GM15510 (cell line): Measurements from ENCODE around the gene TUBGCP6.

Experiments used
- POLR2A ChIP-seq: IDR thresholded peaks from 3 replicates; pipeline ENCODE4 v1.6.1; 2011; ENCODE audit warnings: borderline replicate concordance; ENCODE audit not compliant: insufficient read length; ENCODE audit errors: extremely low read depth

TUBGCP6 gene

GRCh38 chr22:50218996-50219727 lies 25.7 kb downstream of the TUBGCP6 start:
- no peak for TF ChIP-seq POLR2A

DNA sequence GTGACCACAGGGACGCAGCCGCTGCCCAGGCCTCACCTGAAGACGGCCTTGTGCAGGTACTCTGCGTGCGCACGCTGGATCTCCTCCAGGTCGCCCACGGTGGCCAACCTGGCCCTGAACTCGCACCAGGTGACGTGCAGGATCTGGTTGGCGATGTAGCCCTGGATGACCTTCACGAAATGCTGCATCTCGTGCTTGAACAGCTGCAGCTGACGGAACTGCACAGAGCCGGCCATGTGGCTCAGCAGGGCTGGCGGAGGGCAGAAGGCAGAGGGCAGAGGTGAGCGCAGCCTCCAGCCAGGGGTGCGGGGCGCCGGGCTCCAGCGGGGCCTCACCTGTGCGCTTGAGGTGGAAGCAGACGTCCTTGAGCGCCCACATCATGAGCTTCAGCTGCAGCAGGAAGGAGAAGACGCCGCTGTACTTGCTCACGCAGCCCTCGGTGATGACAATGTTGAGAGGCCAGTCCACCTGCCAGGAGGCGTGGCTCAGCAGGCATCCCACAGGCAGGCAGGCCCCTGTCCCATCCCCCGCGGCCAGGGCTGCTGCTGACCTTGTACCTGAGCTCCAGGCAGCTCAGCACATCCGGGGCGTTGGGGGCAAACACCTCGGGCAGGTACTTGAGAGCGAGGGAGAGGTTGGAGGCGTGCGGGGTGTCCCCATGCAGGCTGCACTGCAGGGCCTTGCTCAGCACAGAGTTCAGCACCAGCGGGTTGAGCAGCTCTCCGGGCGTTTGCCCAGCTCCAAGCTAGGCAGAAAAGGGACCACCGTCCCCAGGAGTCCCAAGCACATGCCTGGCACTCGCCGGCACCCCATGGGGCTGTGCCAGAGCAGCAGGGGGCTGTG lies 26.4 kb downstream of the TUBGCP6 start:
- TF ChIP-seq POLR2A: no peak

GRCh38 chr22:50217543-50218152 lies 27.2 kb downstream of the TUBGCP6 start:
- no peak for TF ChIP-seq POLR2A

GRCh38 chr22:50216684-50217520 lies 27.9 kb downstream of the TUBGCP6 start:
- TF ChIP-seq POLR2A: no peak

- no peak for TF ChIP-seq POLR2A
These were observed 28.7 kb downstream of the TUBGCP6 start for GRCh38 chr22:50216055-50216683.

DNA sequence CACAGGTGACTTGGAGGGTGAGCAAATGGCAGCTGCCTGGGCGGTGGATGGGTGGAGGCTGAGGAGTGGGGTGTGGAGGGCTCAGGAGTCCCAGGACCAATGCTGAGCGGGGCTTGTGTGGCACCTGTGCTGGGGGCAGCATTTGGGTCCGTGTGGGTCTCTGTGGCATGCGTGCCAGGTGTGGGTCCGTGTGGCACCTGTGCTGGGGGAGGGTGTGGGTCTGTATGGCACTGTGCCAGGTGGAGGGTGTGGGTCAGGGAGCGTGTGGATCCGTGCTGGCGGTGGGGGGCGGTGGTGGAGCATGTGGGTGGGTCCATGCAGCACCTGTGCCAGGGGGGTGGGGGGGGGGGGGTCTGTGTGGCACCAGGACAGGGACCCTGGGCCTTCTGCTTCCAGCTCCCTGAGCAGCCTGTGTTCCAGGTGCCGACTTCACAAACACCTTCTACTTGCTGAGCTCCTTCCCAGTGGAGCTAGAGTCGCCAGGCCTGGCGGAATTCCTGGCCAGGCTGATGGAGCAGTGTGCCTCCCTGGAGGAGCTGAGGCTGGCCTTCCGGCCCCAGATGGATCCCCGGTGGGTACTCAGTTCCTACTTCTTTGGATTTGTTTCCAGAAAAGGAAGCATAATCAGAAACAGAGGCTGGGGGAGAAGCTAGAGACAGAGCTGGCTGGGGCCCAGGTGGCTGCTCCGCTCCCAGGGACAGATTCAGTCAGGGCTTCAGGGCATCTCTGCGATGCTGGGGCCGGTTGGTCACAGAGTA lies 29.3 kb downstream of the TUBGCP6 start:
- no peak for TF ChIP-seq POLR2A

DNA sequence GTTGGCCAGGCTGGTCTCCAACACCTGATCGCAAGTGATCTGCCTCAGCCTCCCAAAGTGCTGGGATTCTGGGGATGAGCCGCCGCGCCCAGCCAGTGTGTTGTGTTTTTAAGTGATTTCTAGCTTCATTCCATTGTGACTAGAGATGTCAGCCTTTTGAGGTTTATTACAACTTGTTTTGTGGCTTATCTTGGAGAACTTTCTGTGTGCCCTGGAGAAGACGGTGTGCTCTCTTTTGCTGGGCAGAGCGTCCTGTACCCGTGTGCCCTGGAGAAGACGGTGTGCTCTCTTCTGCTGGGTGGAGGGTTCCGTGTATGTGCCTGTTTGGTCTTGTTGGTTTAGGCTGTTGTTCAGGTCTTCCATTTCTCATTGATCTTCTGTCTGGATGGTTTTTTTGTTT lies 31.6 kb downstream of the TUBGCP6 start:
- no peak for TF ChIP-seq POLR2A

DNA sequence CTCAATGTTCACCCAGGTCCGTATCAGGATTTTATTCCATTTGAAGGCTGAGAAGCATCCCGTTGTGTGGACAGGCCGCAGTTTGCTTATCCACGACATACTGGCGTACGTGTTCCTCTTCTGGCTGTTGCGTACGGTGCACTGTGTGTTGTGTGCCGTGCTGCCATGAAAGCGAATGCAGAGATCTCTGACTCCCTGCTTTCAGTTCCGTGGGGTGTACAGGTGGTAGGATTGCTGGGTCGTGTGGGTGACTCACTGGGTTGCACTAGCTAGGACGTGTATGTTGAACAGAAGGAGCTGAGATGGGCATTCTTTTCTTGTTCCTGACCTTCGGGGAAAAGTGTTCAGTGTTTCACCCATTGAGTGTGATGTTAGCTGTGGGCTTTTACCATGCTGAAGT lies 33.7 kb downstream of the TUBGCP6 start:
- TF ChIP-seq POLR2A: no peak

- TF ChIP-seq POLR2A: no peak
These were observed 34.3 kb downstream of the TUBGCP6 start for GRCh38 chr22:50210378-50211139.

DNA sequence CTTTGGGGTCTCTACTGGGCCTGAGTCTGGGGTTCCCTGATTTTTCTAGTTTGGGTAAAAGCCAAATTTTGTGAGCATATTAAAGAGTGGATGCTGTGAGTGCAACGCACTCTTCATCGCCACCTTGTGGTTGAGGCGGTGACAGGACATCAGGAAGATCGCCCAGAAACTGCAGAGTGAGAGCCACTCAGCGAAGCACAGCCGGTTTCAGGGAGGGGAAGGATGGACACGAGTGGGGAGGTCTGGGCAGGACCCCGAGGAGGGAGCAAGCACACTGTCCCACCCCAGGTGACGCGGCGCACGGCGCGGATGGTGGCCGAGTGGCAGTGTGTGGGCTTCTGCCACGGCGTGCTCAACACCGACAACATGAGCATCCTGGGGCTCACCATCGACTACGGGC lies 34.9 kb downstream of the TUBGCP6 start:
- no peak for TF ChIP-seq POLR2A

DNA sequence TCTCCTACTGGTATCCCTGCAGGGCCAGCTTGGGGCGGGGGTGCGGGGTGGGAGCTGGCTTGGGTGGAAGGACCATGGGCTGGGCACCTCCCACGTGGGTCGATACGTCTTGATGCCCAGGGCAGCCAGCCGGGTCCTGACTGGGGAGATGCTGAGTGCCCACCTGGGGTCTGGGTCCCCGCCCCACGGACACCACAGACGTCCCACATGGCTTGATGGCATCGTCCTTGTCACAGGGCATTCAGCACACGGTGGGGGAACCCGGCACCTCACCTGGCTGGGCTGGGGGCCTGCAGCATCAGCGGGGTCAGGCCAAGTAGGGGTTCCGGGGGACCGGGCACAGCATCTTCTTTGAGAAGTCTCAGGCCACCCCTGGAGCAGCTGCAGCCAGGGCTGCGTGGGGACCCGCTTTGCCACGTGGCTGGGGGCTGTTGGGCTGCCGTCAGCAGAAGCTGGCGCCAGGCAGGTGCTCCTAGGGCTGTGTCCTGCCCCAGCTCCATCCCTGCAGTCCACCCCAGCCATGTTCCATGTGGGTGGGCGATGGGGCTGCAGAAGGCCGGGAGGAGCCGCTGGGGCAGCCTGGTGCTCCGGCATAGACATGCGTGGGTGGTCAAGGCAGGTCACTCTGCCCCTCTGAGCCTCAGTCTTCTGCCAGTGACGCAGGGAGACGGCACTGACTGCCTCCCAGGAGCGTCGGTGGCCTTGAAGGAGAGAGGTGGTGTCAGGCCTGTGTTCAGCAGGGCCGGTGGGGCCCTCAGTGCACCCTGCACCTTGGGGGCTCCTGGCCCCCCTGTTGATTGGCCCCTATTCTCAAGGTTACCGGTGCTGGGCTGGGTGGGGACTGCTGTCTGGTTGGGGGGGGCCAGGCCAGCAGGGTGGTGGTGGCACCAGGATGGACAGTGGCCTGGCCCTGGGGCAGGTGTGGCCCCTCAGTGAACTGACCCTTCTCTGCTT lies 35.6 kb downstream of the TUBGCP6 start:
- TF ChIP-seq POLR2A: no peak
